UCSD-AML1 (cell line): ENCODE data around the gene SRP68.

Source experiments
- DNase-seq: peaks from one replicate; lab custom pipeline; 2025; ENCODE audit not compliant: unreplicated experiment; lab: John Stamatoyannopoulos, UW

Gene SRP68

DNA sequence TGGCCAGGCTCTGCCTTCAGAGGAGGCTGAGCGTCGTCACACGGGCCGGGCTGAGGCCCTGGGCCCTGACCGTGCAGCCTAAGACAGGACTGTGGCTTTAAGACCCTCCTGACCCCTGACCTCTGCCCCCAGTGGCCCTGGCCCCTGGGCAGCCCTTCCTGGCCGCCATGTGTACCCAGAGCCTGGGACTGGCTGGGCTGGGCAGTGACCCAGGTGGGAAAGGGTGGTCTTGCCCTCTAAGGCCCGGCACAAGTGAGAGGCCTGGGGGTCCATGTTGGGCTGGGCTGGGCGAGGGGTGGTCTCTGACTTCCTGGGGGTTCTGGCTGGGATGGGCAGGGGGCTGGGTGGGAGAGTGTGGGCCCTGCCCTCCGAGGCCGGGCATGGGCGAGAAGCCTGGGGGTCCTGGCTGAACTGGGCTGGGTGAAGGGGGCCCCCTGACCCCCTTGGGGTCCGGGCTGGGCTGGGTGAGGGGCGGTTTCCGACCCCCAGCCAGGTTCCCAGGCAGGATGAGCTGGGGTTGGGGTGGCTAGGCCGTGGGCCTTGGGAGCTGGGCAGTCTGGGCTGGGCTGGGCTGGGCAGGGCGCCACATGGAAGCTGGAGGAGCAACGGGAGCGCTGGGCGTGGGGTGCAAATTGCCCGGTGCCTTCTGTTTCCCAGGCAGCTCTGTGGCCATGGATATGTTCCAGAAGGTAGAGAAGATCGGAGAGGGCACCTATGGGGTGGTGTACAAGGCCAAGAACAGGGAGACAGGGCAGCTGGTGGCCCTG, 71.4 kb downstream of the SRP68 start, which contains the start of gene CDK3:
Gene CDK3 (plus strand): TSS at position 101 of the 767 bp plus-strand sequence. CDS start 571 bp downstream, at position 672.
- DNase-seq: no peak

DNA sequence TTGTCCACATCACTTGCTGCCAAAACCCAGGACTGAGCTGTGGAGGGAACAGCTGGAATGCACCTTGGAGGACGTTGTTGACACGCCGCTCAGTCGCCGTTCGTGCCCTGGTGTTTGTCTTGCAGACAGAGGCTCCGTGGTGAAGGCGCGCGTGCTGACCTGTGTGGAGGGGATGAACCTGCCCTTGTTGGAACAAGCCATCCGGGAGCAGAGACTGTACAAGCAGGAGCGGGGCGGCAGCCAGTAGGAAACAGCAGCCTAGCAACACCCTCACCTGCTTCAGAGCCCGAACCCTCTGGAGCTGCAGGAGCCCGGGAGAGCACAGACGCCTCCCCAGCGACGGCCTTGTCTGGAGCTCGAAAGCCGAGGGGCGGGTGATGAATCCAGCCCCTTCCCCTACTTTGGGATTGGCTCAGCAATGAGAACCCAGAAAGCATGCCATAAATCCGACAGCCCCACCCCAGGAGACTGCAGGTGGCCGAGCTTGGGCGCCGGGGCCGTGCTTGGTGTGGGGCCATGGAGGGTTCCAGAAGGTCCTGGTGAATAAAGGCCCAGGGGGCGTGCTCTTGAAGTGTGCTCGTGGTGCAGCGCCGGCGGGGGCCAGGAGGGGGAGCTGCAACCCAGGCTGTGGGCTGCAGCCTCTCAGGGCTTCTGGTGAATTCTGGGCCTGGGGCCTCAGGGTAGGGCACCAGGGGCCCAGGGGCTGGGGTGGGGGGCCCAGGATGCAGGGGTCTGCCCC, 72.1 kb downstream of the SRP68 start:
- peak; percentile 78 for DNase-seq

- no peak for DNase-seq
These were observed 74.0 kb downstream of the SRP68 start for GRCh38 chr17:75998327-75998795.

DNA sequence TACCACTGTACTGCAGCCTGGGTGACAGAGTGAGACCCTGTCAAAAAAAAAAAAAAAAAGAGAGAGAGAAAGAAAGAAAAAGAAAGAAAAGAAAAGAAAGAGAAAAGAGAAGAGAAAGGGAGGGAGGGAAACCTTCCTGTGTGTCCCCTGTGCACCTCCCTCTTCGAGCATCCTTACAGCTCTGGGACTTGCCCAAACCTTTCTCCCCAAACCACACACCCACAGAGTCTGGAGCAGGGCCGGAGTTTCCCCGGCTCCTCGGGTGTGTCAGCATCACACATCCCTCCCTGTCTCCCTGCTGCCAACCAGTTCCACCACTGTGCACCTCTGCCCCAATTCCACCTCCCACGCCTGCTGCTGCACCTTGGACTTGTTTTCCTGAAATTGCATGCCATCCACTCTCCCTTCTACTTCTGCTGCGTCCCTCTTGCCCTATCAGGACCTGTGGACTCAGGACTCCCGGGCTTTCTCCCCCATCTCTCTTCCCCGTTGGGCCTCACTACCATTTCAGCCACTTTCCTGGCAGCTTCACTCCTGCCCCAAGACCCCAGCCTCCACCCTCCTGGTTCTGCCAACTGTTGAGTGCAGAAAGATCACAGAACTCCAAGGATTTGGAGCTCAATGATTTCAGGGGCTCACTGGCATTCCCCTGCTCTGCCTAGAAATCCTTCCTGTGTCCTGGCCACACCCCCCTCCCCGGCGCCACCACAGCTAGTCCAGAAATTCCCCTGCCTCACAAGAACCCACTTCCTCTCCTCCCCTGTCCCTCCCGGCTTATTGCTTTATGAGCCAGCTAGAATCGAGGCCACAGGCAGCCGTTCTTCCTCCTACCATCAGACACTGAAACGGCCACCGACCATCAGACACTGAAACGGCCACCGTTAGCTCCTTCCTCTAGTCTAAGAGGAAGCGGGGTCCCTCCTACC, 75.4 kb downstream of the SRP68 start:
- DNase-seq: peak; percentile 84

DNA sequence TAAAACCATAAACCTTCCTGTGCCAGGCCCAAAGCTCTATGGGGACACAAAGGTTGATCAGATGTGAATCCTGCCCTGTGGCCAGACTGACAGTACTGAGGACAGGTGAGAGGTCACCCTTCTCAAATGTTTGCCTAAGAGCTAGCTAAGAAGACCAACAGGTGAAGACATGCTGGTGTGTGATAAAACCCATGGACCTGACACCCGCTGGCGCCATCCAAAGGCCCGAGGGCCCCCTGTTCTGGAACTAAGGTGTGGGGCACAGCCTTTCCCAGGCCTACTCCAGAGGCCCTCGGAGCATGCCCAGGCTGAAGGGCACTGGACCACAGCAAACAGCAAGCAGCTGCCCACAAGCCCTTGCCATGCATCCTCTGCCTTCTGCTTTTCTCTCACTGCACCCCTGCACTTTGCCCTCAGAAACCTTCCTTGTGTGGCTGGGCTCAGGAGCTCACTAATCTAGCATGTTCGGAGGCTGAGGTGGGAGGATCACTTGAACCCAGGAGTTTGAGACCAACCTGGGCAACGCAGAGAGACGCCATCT, 76.9 kb downstream of the SRP68 start:
- no peak for DNase-seq

DNA sequence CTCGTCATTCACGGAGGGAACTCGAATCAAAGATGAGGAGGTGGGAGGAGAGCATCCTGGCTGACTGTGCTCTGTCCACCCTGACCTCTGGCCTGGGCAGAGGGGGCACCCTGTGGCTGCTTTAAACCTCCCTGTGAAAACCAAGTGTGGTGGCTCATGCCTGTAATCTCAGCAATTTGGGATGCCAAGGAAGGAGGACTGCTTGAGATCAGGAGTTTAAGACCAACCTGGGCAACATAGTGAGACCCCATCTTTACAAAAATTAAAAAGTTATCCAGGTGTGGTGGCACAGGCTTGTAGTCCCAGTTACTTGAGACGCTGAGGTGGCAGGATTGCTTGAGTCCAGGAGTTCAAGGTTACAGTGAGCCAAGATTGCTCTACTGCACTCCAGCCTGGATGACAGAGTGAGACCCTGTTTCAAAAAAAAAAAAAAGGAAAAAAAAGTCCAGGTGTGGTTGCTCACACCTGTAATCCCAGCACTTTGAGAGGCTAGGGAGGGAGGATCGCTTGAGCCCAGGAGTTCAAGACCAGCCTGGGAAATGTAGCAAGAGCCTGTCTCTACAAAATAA, 77.4 kb downstream of the SRP68 start:
- DNase-seq: no peak

DNA sequence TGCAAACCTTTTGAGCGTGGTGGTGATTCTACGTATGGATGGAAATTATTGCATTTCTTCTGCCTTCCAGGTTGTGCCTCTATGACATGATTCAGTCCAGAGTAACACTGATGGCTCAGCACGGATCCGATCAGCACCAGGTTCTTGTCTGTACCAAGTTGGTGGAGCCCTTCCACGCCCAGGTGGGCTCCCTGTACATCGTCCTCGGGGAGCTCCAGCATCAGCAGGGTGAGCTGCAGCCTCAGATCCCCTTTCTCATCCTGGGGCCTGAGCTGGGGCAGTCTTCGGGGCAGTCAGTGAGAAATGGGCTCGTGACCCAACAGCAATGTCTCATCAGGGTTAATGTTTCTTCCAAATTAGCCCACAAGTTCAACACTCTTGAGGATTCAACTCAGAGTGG, 80.9 kb downstream of the SRP68 start:
- no peak for DNase-seq
